ENCODE measurements around the gene SPATA32. TPM values are rescaled to one million over a fixed set of nuclear protein-coding genes. Genes with fewer than 3 reads are reported as not detected.

The SPATA32 gene
- total RNA-seq, 2 experiments from 2014 or later: 0.12 TPM; not detected in 1

DNA sequence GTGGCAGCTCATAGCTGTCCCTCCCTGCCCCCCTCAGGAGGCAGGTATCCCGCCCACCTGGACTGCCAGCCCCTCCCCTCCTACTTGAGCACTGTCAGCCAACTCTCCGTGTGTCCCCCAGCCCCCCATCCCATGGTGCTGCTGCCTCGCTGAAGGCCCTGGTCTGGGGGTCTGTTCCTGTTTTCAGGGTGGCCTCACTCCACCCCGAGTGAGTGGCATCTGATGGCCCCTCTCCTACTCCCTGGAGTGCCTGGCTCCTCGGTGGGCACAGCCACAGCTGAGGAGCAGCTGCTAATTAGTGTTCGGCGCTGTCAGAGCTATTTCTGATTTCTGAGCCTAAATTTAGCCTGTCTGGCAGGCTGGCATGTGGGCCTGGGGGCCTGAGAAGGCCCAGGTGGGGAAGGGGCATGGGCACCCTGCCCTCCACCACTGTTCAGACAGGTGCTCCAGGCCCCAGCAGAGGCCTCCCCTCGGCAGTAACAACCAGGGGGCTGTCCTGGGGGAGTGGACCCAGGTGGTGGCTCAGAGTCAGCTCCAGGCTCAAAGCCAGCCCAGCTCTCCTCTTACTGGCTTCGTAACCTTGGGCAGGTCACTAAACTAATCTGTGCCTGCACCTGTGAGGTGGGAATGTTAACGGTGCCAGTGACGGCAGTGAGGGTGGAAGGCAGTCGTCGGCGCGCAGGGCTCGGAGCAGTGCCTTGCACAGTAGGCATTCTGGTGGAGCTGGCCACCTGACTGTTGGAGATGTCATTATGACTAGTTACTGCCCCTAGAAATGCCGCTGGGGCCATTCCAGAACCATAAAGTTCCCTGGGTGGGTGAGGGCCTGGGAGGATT lies 33.8 kb downstream of the SPATA32 start:
- POLR2A ChIA-PET: interaction anchor here (0.9 to 5.2 kb wide), 10 partner anchors 7 to 87 kb away, joined by 4 to 75 read pairs (median 8); partner anchors contain the start of genes FMNL1, HEXIM1, HEXIM2 and MAP3K14
- peak; percentile 68 for DNase-seq
- CTCF ChIA-PET: interaction anchor here (1.2 to 12.6 kb wide), 7 partner anchors 8 to 157 kb away, joined by 3 to 488 read pairs (median 10); partner anchors contain the start of genes ACBD4, FMNL1 and HEXIM1
- Mint-ChIP-seq H3K4me3 (peak overlapping the region; percentile 100), H3K4me1 (ENCODE audit: low read depth) (peaks cover 78% of the 10 kb centered on the region), H3K27ac (peak overlapping the region; percentile 100), H3K27me3 (no peaks in the 10 kb centered on the region), H3K9me3 (no peaks in the 10 kb centered on the region), H3K36me3 (peaks cover 52% of the 10 kb centered on the region)
- intact Hi-C loops (cut with micrococcal nuclease): loop anchor here (5.0 kb wide), 1 partner anchor 166 kb away; the partner anchor contains the start of gene NMT1

DNA sequence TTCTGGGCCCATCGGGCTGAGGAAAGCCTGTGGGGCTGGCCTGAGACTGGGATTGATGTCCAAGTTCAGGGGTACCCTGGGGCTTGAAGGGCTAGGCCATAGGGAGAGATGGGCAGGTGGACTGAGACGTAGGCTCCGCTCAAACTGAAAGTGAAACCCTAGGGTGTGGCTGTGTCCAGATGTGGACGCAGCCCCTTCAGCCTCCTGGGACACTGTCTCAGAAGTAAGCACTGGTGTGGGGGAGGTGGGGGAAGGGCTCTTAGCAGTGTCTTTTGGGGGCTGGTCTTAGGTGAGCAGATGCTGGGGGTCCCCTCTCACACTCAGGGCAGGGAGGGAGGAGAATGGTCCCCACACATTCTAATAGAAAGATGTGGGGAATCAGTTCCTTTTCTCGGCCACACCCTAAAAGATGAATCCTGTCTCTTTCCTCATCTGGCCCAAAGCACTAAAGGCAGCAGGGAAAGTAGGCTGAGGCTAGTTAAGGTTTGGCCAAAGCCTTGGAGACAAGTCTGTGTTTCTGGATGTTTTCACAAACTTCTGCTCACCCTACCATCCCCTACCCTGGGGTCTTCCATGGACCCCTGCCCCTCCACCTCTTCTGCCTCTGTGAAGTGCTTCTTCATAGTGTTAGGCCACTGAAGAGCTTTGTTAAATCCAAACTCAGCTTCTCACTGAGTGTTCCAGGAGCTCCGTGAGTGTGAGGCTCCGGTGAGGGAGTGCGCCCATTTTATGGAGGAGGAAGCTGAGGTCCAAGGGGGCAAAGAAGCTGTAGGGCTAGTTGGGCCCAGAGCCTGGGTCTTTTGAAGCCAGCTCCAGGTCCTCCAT lies 34.6 kb downstream of the SPATA32 start:
- peaks cover 48% of the 10 kb centered on the region for H3K36me3 Mint-ChIP-seq
- CTCF ChIA-PET: interaction anchor here (0.8 to 13.8 kb wide), 10 partner anchors 6 to 158 kb away, joined by 3 to 488 read pairs (median 8); partner anchors contain the start of genes ACBD4, FMNL1 and HEXIM1
- no peaks in the 10 kb centered on the region for H3K27me3 Mint-ChIP-seq
- H3K27ac Mint-ChIP-seq: peak overlapping the region; percentile 100
- intact Hi-C loops (cut with micrococcal nuclease): loop anchor here (5.0 kb wide), 1 partner anchor 165 kb away; the partner anchor contains the start of gene NMT1
- H3K4me1 Mint-ChIP-seq (ENCODE audit: low read depth): peaks cover 69% of the 10 kb centered on the region
- peak overlapping the region; percentile 100 for H3K4me3 Mint-ChIP-seq
- no peaks in the 10 kb centered on the region for H3K9me3 Mint-ChIP-seq
- peak; percentile 41 for DNase-seq
- POLR2A ChIA-PET: interaction anchor here (0.8 to 6.2 kb wide), 10 partner anchors 6 to 130 kb away, joined by 3 to 75 read pairs (median 32); partner anchors contain the start of genes FMNL1, HEXIM1, HEXIM2 and MAP3K14

GRCh38 chr17:45226576-45226975 lies 35.3 kb downstream of the SPATA32 start:
- Mint-ChIP-seq H3K27ac (peak overlapping the region; percentile 100), H3K9me3 (no peaks in the 10 kb centered on the region), H3K4me3 (peak overlapping the region; percentile 100), H3K27me3 (no peaks in the 10 kb centered on the region), H3K36me3 (peaks cover 43% of the 10 kb centered on the region), H3K4me1 (ENCODE audit: low read depth) (peaks cover 62% of the 10 kb centered on the region)
- ChIA-PET POLR2A (interaction anchor here (0.5 to 6.2 kb wide), 18 partner anchors 9 to 183 kb away, joined by 3 to 52 read pairs (median 4); partner anchors contain the start of genes DCAKD, HEXIM1, HEXIM2 and MAP3K14), CTCF (interaction anchor here (0.8 to 13.8 kb wide), 9 partner anchors 7 to 159 kb away, joined by 3 to 488 read pairs (median 6); partner anchors contain the start of genes ACBD4, HEXIM1 and MAP3K14)
- intact Hi-C loops (cut with micrococcal nuclease): loop anchor here (1.0 to 5.0 kb wide), 3 partner anchors 78 to 164 kb away; partner anchors contain the start of genes HEXIM1 and NMT1
- peak; percentile 12 for DNase-seq

GRCh38 chr17:45225964-45226530 lies 35.8 kb downstream of the SPATA32 start:
- H3K9me3 Mint-ChIP-seq: no peaks in the 10 kb centered on the region
- peak overlapping the region; percentile 100 for H3K27ac Mint-ChIP-seq
- DNase-seq: peak; percentile 99
- H3K27me3 Mint-ChIP-seq: no peaks in the 10 kb centered on the region
- H3K4me1 Mint-ChIP-seq (ENCODE audit: low read depth): peaks cover 57% of the 10 kb centered on the region
- intact Hi-C loops (cut with micrococcal nuclease): loop anchor here (1.0 to 5.0 kb wide), 3 partner anchors 78 to 164 kb away; partner anchors contain the start of genes HEXIM1 and NMT1
- H3K4me3 Mint-ChIP-seq: peak overlapping the region; percentile 100
- ChIA-PET POLR2A (interaction anchor here (0.5 to 6.2 kb wide), 18 partner anchors 10 to 184 kb away, joined by 3 to 52 read pairs (median 4); partner anchors contain the start of genes DCAKD, HEXIM1, HEXIM2 and MAP3K14), CTCF (interaction anchor here (0.8 to 13.8 kb wide), 9 partner anchors 7 to 159 kb away, joined by 3 to 488 read pairs (median 6); partner anchors contain the start of genes ACBD4, HEXIM1 and MAP3K14)
- H3K36me3 Mint-ChIP-seq: peaks cover 44% of the 10 kb centered on the region

- DNase-seq: peak; percentile 79
- H3K27ac Mint-ChIP-seq: peak overlapping the region; percentile 100
- CTCF ChIA-PET: interaction anchor here (0.9 to 13.8 kb wide), 7 partner anchors 8 to 91 kb away, joined by 3 to 488 read pairs (median 9); partner anchors contain the start of genes ACBD4, HEXIM1 and MAP3K14
- H3K9me3 Mint-ChIP-seq: no peaks in the 10 kb centered on the region
- POLR2A ChIA-PET: interaction anchor here (1.3 to 6.2 kb wide), 11 partner anchors 11 to 174 kb away, joined by 4 to 52 read pairs (median 16); partner anchors contain the start of genes DCAKD, HEXIM1, HEXIM2 and MAP3K14
- peaks cover 46% of the 10 kb centered on the region for H3K36me3 Mint-ChIP-seq
- H3K4me1 Mint-ChIP-seq (ENCODE audit: low read depth): peaks cover 52% of the 10 kb centered on the region
- H3K27me3 Mint-ChIP-seq: no peaks in the 10 kb centered on the region
- H3K4me3 Mint-ChIP-seq: peak overlapping the region; percentile 100
- intact Hi-C loops (cut with micrococcal nuclease): loop anchor here (5.0 kb wide), 1 partner anchor 163 kb away; the partner anchor contains the start of gene NMT1
Observed at GRCh38 chr17:45225051-45225700, 36.7 kb downstream of the SPATA32 start.

DNA sequence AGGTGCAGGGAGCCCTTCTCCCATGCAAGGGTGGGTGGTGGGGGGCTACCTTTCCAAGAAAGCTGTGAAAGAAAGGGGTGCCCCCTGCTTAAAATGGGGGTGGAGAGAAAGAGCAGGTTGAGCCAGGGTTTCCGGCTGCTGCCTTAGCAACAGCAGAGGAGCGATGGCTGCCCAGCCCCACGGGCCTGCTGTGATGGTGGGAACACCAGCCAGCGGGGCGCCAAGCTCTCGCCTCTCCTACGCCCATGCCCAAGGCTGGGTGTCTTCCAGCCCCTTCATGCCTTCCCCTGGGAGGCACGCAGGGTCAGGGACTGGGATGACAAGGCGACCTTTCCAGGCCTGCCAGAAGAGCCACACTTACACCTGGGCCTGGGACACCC lies 37.2 kb downstream of the SPATA32 start:
- intact Hi-C loops (cut with micrococcal nuclease): loop anchor here (5.0 kb wide), 1 partner anchor 162 kb away; the partner anchor contains the start of gene NMT1
- Mint-ChIP-seq H3K36me3 (peaks cover 47% of the 10 kb centered on the region), H3K27ac (peak overlapping the region; percentile 100), H3K27me3 (no peaks in the 10 kb centered on the region), H3K4me3 (peak overlapping the region; percentile 100), H3K9me3 (no peaks in the 10 kb centered on the region), H3K4me1 (ENCODE audit: low read depth) (peaks cover 52% of the 10 kb centered on the region)
- peak; percentile 63 for DNase-seq
- CTCF ChIA-PET: interaction anchor here (6.4 to 13.8 kb wide), 2 partner anchors 9 to 75 kb away, joined by 38 to 488 read pairs; partner anchors contain the start of gene HEXIM1
- POLR2A ChIA-PET: interaction anchor here (2.5 to 6.2 kb wide), 5 partner anchors 22 to 92 kb away, joined by 15 to 52 read pairs (median 27); partner anchors contain the start of genes HEXIM1 and MAP3K14

DNA sequence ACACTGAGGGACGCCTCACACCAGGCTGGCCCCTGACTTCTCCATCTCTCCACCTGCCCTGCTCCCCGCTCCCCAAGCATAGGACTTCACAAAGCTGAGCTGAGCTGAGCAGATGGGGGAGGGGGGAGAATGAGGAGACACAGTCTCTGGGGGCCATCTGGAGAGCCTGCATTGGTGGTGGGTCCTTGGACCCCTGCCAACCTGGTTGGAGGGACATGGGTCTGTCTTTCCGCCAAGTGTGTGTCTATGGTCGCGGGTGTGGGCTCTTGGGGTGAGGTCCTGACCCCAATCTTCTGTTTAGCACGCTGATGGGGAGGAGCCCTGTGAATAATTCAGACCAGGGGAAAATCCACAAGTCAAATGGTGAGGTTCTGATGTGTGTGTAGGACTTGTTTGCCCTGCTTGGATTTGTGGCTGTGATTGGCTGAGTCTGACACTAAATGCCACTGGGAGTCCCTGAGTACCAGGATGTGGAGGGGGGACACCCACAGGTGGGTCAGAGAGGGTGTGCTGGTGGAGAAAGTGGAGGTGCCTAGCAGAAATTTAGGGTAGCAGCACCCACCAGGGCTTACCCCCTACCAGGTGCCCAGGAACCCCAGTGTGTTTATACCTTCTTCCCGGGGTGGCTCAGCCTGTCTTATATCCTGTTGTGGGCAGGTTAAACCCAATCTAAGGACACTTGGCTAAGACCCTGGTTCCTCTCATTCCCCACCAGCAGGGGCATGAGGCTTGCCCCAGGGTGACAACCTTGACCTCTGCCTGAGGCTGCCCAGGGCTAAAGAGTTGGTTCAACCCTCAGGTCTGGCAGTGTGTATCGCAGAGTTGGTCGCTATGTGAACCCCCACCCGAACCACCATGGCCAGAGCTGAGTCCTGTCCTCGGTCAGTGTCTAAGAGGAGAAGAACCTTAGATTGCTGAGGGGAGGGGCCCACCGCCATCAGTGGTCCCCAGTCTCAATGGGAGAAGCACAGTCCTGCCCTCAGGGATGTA lies 38.1 kb downstream of the SPATA32 start:
- Mint-ChIP-seq H3K9me3 (no peaks in the 10 kb centered on the region), H3K27me3 (no peaks in the 10 kb centered on the region), H3K36me3 (peaks cover 53% of the 10 kb centered on the region), H3K4me3 (peak overlapping the region; percentile 100), H3K4me1 (ENCODE audit: low read depth) (peaks cover 55% of the 10 kb centered on the region), H3K27ac (peak overlapping the region; percentile 100)
- POLR2A ChIA-PET: interaction anchor here (0.6 to 6.2 kb wide), 10 partner anchors 6 to 93 kb away, joined by 3 to 75 read pairs (median 25); partner anchors contain the start of genes HEXIM1 and MAP3K14
- peak; percentile 82 for DNase-seq
- CTCF ChIA-PET: interaction anchor here (0.6 to 13.8 kb wide), 5 partner anchors 9 to 88 kb away, joined by 3 to 488 read pairs (median 38); partner anchors contain the start of genes ACBD4 and HEXIM1
- intact Hi-C loops (cut with micrococcal nuclease): loop anchor here (1.0 kb wide), 1 partner anchor 23 kb away; no protein-coding TSS in a partner anchor

GRCh38 chr17:45222996-45223538 lies 38.8 kb downstream of the SPATA32 start:
- Mint-ChIP-seq H3K9me3 (no peaks in the 10 kb centered on the region), H3K4me1 (ENCODE audit: low read depth) (peaks cover 49% of the 10 kb centered on the region)
- intact Hi-C loops (cut with micrococcal nuclease): loop anchor here (1.0 kb wide), 1 partner anchor 24 kb away; no protein-coding TSS in a partner anchor

More at GRCh38 chr17:45222996-45223538, 38.8 kb downstream of the SPATA32 start:
- Mint-ChIP-seq H3K4me3 (peak overlapping the region; percentile 100), H3K27me3 (no peaks in the 10 kb centered on the region), H3K36me3 (peaks cover 56% of the 10 kb centered on the region), H3K27ac (peak overlapping the region; percentile 100)
- ChIA-PET CTCF (interaction anchor here (0.6 to 13.8 kb wide), 5 partner anchors 10 to 88 kb away, joined by 3 to 488 read pairs (median 4); partner anchors contain the start of gene ACBD4), POLR2A (interaction anchor here (0.6 to 6.2 kb wide), 9 partner anchors 7 to 94 kb away, joined by 3 to 75 read pairs (median 17); partner anchors contain the start of genes HEXIM1 and MAP3K14)
- DNase-seq: no peak

Measured in activated CD4-positive, alpha-beta memory T cell treated with anti-CD3 and anti-CD28 coated beads for 36 hours (primary cell).